HCT116 (cell line): ENCODE data around the gene MAP2K3. TPM values are rescaled to one million over a fixed set of nuclear protein-coding genes. Genes with fewer than 3 reads are reported as not detected.

Experiments used
- ATAC-seq: fragments of 200-7000 bp; cut with Tn5 transposase; 2 replicates; pipeline ENCODE4 v1.9.1; 2020; ENCODE audit warnings: mild to moderate bottlenecking, moderate library complexity
- BruUV-seq: library from RNA; stranded (reverse); fragments of 400-500 nt; replicated peaks from 2 replicates; lab custom pipeline; 2021; lab: Mats Ljungman, UMichigan
- CTCF ChIA-PET: fragments of 300-600 bp; sonication (Branson Sonifier 250); formaldehyde crosslinking; loops from one replicate; lab custom pipeline; 2021; ENCODE audit warnings: antibody characterized with exemption; lab: Charles Lee
- POLR2A ChIA-PET: fragments of 300-600, 350-600 bp; sonication (Branson Sonifier 250); formaldehyde crosslinking; loops from one replicate; lab custom pipeline; 2021; ENCODE audit warnings: antibody characterized with exemption; lab: Charles Lee
- RAD21 ChIA-PET, 2 experiments: fragments of 300-600 bp; sonication (Branson Sonifier 250); formaldehyde crosslinking; loops; one replicate each; lab custom pipeline; 2023; ENCODE audit warnings: low total read pairs in 2 of 2; ENCODE audit not compliant: uncharacterized antibody in 2 of 2, unreplicated experiment in 2 of 2, low non-redundant PET in 1 of 2; lab: Charles Lee
- DNase-seq: peaks from one replicate; pipeline ENCODE4 v3.0.0-alpha.2; 2010; ENCODE audit warnings: low read depth, low spot score
- H2AFZ ChIP-seq: fragments of 200-600 bp; shearing (Covaris generic), sonication (generic); 2 replicates; pipeline ENCODE4 v1.6.1; 2017; ENCODE audit warnings: low read depth, mixed run types, mixed read lengths, antibody characterized with exemption, low read length; ENCODE audit not compliant: poor library complexity, severe bottlenecking
- H3K27ac ChIP-seq: 2 replicates; pipeline ENCODE4 v1.5.1; 2012; ENCODE audit warnings: low read depth, low read length
- H3K27me3 ChIP-seq: fragments of 200-600 bp; sonication (generic); 2 replicates; pipeline ENCODE4 v1.6.1; 2016; ENCODE audit warnings: mixed run types, low read length, mixed read lengths; ENCODE audit not compliant: insufficient read depth
- H3K36me3 ChIP-seq, 2 experiments: fragments of 200-500 bp in 1 of 2; fragments of 200-600 bp in 1 of 2; sonication (Bioruptor generic) in 1 of 2; sonication (generic) in 1 of 2; 2 replicates each; pipeline versions ENCODE4 v1.5.1 to v1.6.1; 2014 to 2016; ENCODE audit warnings: low read length in 2 of 2, inconsistent platforms in 1 of 2, mixed read lengths in 1 of 2, mixed run types in 1 of 2; ENCODE audit not compliant: insufficient read depth in 2 of 2, control insufficient read depth in 1 of 2
- H3K4me1 ChIP-seq, 2 experiments: fragments of 200-600 bp in 1 of 2; sonication (generic) in 1 of 2; 2 replicates each; pipeline versions ENCODE4 v1.5.1 to v1.6.1; 2012 to 2017; ENCODE audit warnings: low read length in 2 of 2, inconsistent platforms in 1 of 2, mild to moderate bottlenecking in 1 of 2, mixed read lengths in 1 of 2, mixed run types in 1 of 2, moderate library complexity in 1 of 2; ENCODE audit not compliant: insufficient read depth in 2 of 2, control insufficient read depth in 1 of 2
- H3K4me2 ChIP-seq: fragments of 200-600 bp; sonication (generic); 2 replicates; pipeline ENCODE4 v1.6.1; 2017; ENCODE audit warnings: mixed run types, low read length, mixed read lengths
- H3K4me3 ChIP-seq, 2 experiments: fragments of 200-600 bp in 1 of 2; sonication (generic) in 1 of 2; replicated peaks in 1 of 2; 2 replicates each; pipeline ENCODE4 v1.5.1; 2011 to 2016; ENCODE audit warnings: low read length in 2 of 2, control low read depth in 1 of 2, low read depth in 1 of 2, mild to moderate bottlenecking in 1 of 2, mixed read lengths in 1 of 2, mixed run types in 1 of 2
- H3K79me2 ChIP-seq: fragments of 200-600 bp; sonication (generic); 2 replicates; pipeline ENCODE4 v1.6.1; 2017; ENCODE audit warnings: mild to moderate bottlenecking, mixed run types, low read length, moderate library complexity, mixed read lengths; ENCODE audit not compliant: insufficient read depth
- H3K9ac ChIP-seq: fragments of 200-600 bp; sonication (generic); 2 replicates; pipeline ENCODE4 v1.6.1; 2016; ENCODE audit warnings: low read length, mixed read lengths
- H3K9me2 ChIP-seq: fragments of 200-600 bp; sonication (generic), shearing (Covaris generic); 2 replicates; pipeline ENCODE4 v1.6.1; 2017; ENCODE audit warnings: mixed run types, mild to moderate bottlenecking, moderate library complexity; ENCODE audit not compliant: insufficient read depth
- H3K9me3 ChIP-seq, 2 experiments: fragments of 200-500 bp in 1 of 2; fragments of 200-600 bp in 1 of 2; sonication (Bioruptor generic) in 1 of 2; sonication (generic) in 1 of 2; 2 replicates each; pipeline ENCODE4 v1.6.1; 2014 to 2017; ENCODE audit warnings: low read length in 2 of 2, mixed read lengths in 2 of 2, inconsistent platforms in 1 of 2, low read depth in 1 of 2, mild to moderate bottlenecking in 1 of 2, mixed run types in 1 of 2, moderate library complexity in 1 of 2; ENCODE audit not compliant: control insufficient read depth in 1 of 2, insufficient read depth in 1 of 2
- H4K20me1 ChIP-seq: fragments of 200-600 bp; sonication (generic), shearing (Covaris generic); 2 replicates; pipeline ENCODE4 v1.6.1; 2017; ENCODE audit warnings: mixed run types, mild to moderate bottlenecking, moderate library complexity; ENCODE audit not compliant: insufficient read depth
- CEBPB ChIP-seq: IDR thresholded peaks from 2 replicates; pipeline ENCODE4 v1.6.1; 2012; ENCODE audit warnings: low read depth
- ELF1 ChIP-seq: IDR thresholded peaks from 2 replicates; pipeline ENCODE4 v1.6.1; 2012; ENCODE audit warnings: low read depth, borderline replicate concordance
- JUND ChIP-seq: IDR thresholded peaks from 2 replicates; pipeline ENCODE4 v1.6.1; 2012
- POLR2A ChIP-seq: IDR thresholded peaks from 2 replicates; pipeline ENCODE4 v1.7.0; 2011; ENCODE audit warnings: borderline replicate concordance; ENCODE audit not compliant: insufficient read depth, insufficient read length; ENCODE audit errors: extremely low read depth
- POLR2AphosphoS5 ChIP-seq: IDR thresholded peaks from 2 replicates; pipeline ENCODE4 v1.6.1; 2011; ENCODE audit warnings: mild to moderate bottlenecking, low read depth, low read length, moderate library complexity
- ZNF274 ChIP-seq: fragments of 200-500 bp; sonication (Bioruptor generic); IDR thresholded peaks from 2 replicates; pipeline ENCODE4 v1.6.1; 2014; ENCODE audit warnings: mild to moderate bottlenecking, low read depth, low read length, inconsistent platforms
- intact Hi-C: fragments of 100-400 bp; cut with micrococcal nuclease; formaldehyde crosslinking; loops from 2 replicates; pipeline ENCODE4 v1.10.0; 2022
- total RNA-seq: library from RNA; stranded (reverse); gene quantifications from one replicate; pipeline ENCODE4 v1.2.1, GENCODE V29; 2021; ENCODE audit not compliant: unreplicated experiment
- TF ChIP-seq, protein P1 (sequence below): IDR thresholded peaks from 2 replicates; pipeline ENCODE4 v1.6.1; 2012
- TF ChIP-seq, protein P2 (sequence below): IDR thresholded peaks from 2 replicates; pipeline ENCODE4 v1.6.1; 2011; ENCODE audit warnings: mild to moderate bottlenecking, low read length, moderate library complexity; ENCODE audit not compliant: insufficient replicate concordance; ENCODE audit errors: extremely low read depth

MAP2K3 gene
- total RNA-seq, 1 experiment from 2014 or later = 96.7 TPM

DNA sequence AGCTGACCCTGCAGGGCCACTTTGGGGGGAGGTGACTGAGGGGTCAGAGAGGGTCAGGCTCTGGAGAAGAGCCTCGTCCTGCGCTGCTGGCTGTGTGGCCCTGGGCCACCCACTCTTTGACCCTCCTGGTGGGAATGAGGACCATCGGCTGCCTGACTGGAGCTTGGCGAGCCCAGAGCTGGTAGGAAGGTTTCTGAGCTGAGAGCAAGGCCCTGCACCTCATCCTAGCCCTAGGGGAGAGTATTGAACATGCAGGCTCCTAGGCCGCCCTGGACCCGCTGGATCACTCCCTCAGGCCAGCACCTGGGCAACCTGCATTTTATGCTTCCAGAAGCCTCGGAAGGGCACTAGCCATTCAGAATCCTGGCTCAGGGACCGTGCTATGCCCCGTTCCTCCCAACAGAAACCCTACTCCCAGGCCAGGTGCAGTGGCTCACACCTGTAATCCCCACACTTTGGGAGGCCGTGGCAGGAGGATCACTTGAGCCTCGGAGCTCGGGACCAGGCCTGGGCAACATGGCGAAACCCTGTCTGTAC, 14.5 kb downstream of the MAP2K3 start:
- Histone ChIP-seq H3K36me3 (peaks cover 17 to 42% of the 10 kb centered on the region in 2 experiments), H3K27ac (no peak overlapping the region), H3K27me3 (no peaks in the 10 kb centered on the region), H2AFZ (no peak overlapping the region), H3K9me3 (peaks cover 0 to 3% of the 10 kb centered on the region in 2 experiments; a peak in 1 of 4 replicates), H3K79me2 (peaks cover 54% of the 10 kb centered on the region), H3K4me1 (no peaks in the 10 kb centered on the region), H4K20me1 (no peaks in the 10 kb centered on the region; the same call in 1 of the 2 replicates), H3K4me3 (no peak overlapping the region), H3K9me2 (no peaks in the 10 kb centered on the region), H3K9ac (no peak overlapping the region), H3K4me2 (no peak overlapping the region)
- RAD21 ChIA-PET = no interaction called here
- no peak for TF ChIP-seq POLR2A
- TF ChIP-seq, protein P1, sequence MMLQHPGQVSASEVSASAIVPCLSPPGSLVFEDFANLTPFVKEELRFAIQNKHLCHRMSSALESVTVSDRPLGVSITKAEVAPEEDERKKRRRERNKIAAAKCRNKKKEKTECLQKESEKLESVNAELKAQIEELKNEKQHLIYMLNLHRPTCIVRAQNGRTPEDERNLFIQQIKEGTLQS = no peak
- TF ChIP-seq CEBPB = no peak
- BruUV-seq = no TSS peak
- ATAC-seq (no peak), DNase-seq (no peak)
- POLR2A ChIA-PET = interaction anchor here (0.7 kb wide), 1 partner anchor 12 kb away, joined by 3 read pairs; no protein-coding TSS in a partner anchor
- intact Hi-C loops = no loop called here
- CTCF ChIA-PET = no interaction called here

DNA sequence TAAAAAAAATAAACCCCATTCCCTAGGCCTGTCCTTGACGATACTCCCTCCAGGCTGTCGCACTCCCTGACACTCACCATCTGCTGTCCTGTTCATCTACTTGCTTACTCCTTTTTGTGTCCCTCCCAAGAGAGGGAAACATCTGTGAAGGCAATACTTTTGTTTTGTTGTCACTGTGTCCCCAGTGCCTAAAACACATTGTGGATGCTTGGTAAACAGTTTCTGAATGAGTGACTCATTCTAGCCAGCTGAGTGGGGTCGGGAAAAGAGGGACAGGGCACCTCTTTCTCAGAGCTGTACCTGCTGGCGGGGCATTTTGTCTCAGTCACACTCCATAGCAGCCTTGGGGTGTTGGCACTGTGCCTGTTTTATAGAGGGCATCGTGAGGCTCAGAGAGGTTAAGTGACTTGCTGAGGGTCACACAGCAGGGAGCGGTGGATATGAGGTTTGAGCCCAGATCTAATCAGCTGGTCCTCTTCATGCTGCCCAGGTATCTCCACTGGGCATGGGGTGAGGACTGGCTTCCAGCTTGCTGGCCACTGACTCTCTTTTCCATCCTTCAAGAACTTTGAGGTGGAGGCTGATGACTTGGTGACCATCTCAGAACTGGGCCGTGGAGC, 15.6 kb downstream of the MAP2K3 start:
- POLR2A ChIA-PET = no interaction called here
- Histone ChIP-seq H3K4me3 (no peak overlapping the region), H2AFZ (no peak overlapping the region), H3K79me2 (peaks cover 47% of the 10 kb centered on the region), H3K36me3 (peaks cover 17 to 46% of the 10 kb centered on the region in 2 experiments), H3K9ac (no peak overlapping the region), H3K27ac (no peak overlapping the region), H3K9me3 (peaks cover 0 to 6% of the 10 kb centered on the region in 2 experiments; a peak in 1 of 4 replicates), H3K27me3 (no peaks in the 10 kb centered on the region), H3K9me2 (no peaks in the 10 kb centered on the region), H3K4me1 (no peaks in the 10 kb centered on the region), H3K4me2 (no peak overlapping the region), H4K20me1 (no peaks in the 10 kb centered on the region; the same call in 1 of the 2 replicates)
- TF ChIP-seq CEBPB (no peak), JUND (no peak), ZNF274 (no peak), POLR2AphosphoS5 (no peak), ELF1 (no peak)
- TF ChIP-seq, protein P2, sequence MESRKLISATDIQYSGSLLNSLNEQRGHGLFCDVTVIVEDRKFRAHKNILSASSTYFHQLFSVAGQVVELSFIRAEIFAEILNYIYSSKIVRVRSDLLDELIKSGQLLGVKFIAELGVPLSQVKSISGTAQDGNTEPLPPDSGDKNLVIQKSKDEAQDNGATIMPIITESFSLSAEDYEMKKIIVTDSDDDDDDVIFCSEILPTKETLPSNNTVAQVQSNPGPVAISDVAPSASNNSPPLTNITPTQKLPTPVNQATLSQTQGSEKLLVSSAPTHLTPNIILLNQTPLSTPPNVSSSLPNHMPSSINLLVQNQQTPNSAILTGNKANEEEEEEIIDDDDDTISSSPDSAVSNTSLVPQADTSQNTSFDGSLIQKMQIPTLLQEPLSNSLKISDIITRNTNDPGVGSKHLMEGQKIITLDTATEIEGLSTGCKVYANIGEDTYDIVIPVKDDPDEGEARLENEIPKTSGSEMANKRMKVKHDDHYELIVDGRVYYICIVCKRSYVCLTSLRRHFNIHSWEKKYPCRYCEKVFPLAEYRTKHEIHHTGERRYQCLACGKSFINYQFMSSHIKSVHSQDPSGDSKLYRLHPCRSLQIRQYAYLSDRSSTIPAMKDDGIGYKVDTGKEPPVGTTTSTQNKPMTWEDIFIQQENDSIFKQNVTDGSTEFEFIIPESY = no peak
- DNase-seq (no peak), ATAC-seq (no peak)
- intact Hi-C loops = no loop called here
- no TSS peak for BruUV-seq
- RAD21 ChIA-PET = no interaction called here
- CTCF ChIA-PET = no interaction called here
